Fibroblast of lung (primary cell): ENCODE data around the gene LCN9.
A peak's percentile ranks its signal among the peaks of the same experiment; 100 is the strongest.

Experiments used
- EZH2 ChIP-seq: IDR thresholded peaks from 2 replicates; pipeline ENCODE4 v1.5.1; 2012; ENCODE audit warnings: low read length, control low read depth, mild to moderate bottlenecking; ENCODE audit errors: missing control alignments
- TF ChIP-seq, protein P1 (sequence below), 2 donors: IDR thresholded peaks in 1 of 2; conservative IDR thresholded peaks in 1 of 2; 1 replicate in 1 of 2; 2 replicates in 1 of 2; pipeline ENCODE4 v1.5.1; 2011 to 2012; ENCODE audit warnings: low read length in 2 of 2, control low read depth in 1 of 2, inconsistent platforms in 1 of 2, low read depth in 1 of 2, mild to moderate bottlenecking in 1 of 2

DNA sequence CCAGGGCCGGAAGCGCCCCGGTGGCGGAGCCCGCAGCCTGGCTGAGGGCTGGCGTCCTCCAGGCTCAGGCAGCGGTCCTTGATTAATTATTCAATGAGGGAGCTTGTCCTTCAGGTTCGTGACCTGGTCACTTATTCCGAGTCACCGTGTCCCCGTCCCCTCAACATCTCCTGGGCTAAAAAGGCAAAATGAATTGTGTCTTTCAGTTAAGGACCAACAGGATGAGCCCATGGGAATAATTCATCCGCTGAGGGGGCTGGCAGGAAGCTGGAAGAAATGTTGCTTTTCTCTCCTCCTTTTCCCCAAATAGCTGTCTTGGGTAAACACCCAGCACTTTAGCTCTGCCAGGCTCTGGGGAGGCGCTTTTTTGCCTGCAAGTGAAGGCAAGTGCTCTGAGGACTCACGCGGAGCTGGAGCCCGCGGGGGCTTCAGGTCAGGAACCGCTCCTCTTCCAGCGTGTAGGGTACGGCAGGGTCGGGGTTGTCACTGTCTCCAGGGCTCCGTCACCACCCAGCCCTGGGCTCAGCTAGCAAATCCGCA, 52.0 kb downstream of the LCN9 start:
- TF ChIP-seq, protein P1, sequence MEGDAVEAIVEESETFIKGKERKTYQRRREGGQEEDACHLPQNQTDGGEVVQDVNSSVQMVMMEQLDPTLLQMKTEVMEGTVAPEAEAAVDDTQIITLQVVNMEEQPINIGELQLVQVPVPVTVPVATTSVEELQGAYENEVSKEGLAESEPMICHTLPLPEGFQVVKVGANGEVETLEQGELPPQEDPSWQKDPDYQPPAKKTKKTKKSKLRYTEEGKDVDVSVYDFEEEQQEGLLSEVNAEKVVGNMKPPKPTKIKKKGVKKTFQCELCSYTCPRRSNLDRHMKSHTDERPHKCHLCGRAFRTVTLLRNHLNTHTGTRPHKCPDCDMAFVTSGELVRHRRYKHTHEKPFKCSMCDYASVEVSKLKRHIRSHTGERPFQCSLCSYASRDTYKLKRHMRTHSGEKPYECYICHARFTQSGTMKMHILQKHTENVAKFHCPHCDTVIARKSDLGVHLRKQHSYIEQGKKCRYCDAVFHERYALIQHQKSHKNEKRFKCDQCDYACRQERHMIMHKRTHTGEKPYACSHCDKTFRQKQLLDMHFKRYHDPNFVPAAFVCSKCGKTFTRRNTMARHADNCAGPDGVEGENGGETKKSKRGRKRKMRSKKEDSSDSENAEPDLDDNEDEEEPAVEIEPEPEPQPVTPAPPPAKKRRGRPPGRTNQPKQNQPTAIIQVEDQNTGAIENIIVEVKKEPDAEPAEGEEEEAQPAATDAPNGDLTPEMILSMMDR (conservative IDR thresholded peaks at IDR 0.05 in 1 of 2, IDR thresholded peaks at IDR 0.05 in 1 of 2; ENCODE audit: low read depth in 1 of 2, low read length in 2 of 2) = no peak
- peak; percentile 67 for TF ChIP-seq EZH2
